ENCODE data around the gene CDH18.

- no peak for TF ChIP-seq POLR2A (IDR thresholded peaks at IDR 0.05)
- no peak for TF ChIP-seq POLR2AphosphoS5 (IDR thresholded peaks at IDR 0.05)
- TF ChIP-seq CTCF (IDR thresholded peaks at IDR 0.05): no peak
Observed at GRCh38 chr5:20030125-20030524, 42.1 kb upstream of the CDH18 start.
